HG02678 (cell line): Measurements from ENCODE around the gene MAGI2.

Experiments used
- ATAC-seq: cut with Tn5 transposase; IDR thresholded peaks from one replicate; pipeline ENCODE4 v1.9.1; 2021; ENCODE audit warnings: mild to moderate bottlenecking, moderate library complexity; ENCODE audit not compliant: unreplicated experiment

The MAGI2 gene

DNA sequence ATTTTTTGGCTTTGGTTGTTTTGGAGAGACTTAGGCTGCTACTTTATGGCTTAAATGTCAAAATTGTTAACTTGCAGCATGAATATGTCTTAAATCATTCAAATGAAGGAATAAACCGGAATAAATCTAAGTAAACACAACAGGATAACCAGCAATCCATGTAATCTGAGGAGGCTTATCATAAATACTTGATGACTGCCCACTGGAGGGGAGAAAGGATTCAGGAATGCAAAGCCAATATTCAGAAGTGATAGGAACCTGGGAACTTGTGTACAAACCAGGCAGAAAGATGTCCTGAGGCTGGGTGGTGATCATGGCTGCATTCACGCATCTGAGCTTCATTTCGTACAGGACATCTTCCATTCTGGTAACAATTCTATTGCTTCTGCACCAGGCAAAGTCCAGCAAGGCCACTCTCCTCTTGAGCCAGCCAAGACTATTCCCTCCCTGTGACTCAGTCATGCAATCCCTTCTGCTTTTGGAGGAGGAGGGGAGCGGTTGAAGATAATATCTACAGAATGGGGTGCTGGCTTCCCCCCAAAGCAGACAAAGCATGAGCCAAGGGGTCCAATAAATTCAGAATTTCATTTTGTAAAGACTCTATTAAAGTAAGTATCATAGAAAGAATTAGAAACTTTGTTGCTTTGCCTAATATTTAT is 1280.4 kb downstream of the MAGI2 start:
- no peak for ATAC-seq

DNA sequence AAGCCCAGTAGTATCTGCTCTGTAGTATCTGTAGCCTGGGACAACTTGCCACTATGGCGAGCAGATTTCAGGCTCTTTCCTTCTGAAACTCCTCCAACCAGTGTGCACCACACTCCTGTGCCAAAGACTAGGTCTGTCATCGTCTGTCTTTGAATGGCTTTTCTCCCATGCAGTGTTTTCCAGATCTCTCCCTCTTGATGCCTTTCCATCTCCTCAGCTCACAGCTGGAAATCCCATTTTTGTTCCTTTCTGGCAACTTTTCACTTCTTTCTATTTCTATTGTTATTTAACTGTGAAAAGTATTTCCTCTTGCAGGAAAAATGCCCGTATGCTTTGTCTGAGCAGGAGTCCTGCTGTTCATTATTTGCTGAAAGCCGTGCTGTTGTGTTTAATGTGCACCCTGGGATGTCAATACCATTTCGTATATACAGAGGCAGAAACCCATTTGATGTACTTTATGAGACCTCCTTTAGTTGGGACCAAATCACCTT is 1281.2 kb downstream of the MAGI2 start:
- no peak for ATAC-seq

DNA sequence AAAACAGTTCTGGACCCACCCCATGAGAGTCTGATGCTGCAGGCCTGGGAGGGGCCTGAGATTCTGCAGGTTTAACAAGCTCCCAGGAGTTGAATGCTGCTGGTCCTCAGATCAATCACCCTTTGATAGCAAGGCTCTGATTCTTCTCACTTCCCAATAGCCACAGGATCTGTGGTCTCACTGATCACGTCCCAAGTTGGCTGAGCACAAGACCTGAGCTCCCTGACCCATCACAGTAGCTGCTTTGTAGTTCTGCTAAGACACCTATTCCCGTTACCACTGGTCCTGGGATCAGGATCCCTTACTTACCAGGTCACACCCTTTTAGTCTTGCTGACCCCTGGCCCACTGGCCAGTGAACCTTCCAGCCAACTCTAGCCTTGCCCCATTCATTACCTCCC is 1282.1 kb downstream of the MAGI2 start:
- ATAC-seq: no peak

DNA sequence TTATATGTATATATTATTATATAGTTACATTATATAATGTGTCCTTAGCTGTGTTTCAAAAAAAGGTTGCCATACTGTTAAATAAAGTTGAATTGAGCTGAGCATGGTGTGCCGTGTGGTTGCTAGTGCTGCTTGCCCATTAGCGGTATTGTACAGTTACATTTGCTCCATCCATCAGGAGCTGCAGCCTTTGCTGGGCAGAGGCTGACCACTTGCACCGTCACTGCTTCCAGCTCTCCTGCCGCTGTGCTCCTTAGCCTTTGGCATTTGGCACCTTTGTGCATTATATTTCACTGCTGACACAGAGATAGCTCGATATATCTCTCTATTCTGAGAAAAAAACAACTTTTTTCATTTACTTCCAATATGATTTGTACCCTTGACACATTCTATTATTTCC is 1282.7 kb downstream of the MAGI2 start:
- ATAC-seq: no peak

DNA sequence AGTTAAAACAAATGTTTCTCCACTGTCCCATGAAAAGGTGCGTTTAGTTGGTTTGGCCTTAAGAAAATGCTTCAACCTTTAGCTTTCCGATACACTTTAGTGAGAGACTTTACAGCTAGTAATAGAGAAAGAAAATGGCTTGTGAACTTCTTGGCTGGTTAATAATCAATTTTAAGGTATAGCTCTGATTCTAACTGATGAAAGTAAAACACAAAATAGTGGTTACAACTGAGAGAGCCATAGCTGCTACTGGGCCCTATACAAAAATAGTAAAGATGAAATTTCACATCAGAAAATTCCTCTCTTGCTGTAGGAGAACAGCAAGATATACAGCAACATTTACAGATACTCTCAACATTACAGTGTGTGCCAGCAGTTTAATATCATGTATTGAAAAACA is 1283.5 kb downstream of the MAGI2 start:
- no peak for ATAC-seq

DNA sequence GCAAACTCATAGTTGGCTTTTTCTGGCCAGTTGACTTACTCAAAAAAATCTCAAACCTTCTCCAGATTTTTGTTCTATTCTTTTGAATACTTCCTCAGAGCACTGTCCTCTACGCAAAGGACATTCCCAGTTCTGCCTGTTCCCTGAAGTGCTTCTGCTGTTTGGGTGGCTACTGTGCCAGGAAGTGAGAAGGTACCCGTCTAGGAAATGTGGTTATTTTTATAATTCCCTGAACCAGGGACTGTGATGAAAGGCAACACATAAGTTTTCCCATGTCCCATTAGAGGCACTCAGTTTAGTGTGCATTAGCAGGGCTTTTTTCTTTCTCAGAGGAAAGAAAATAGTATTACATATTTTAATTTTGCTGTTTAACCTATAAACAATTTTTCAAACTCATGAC is 1284.6 kb downstream of the MAGI2 start:
- no peak for ATAC-seq

DNA sequence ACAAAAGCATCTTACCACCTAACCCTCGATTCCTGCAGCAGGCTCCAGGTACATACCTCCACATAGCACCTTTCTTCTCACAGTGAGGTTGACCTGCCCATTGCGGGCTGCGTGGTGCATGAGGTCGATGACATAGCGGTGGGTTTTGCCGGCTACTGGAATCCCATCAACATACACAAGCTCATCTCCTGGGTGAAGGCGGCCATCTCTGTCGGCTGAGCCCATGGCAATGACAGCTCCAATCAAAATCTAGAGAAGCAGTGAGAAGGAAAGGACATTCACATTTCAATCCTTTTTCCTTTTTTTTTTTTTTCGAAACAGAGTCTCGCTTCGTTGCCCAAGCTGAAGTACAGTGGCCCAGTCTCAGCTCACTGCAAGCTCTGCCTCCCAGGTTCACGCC is 1285.6 kb downstream of the MAGI2 start:
- no peak for ATAC-seq

DNA sequence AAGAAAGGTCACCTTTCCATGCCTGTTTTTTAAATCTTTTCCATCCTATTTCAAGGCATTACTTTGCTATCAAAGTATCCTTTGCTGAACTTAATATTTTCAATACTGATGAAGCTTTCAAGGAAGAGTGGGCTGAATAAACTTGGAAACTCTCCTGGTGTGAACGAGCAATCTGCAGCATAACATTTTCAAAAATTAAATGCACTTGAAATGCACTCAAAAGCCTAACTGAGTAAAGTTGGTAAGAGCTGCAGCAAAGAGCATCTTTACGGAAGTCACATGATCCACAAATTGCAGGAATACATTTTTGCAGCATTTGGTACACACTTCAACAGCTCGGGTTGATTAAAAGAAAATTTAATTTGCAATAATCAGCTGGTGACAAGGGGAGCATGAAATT is 1287.6 kb downstream of the MAGI2 start:
- ATAC-seq: no peak

DNA sequence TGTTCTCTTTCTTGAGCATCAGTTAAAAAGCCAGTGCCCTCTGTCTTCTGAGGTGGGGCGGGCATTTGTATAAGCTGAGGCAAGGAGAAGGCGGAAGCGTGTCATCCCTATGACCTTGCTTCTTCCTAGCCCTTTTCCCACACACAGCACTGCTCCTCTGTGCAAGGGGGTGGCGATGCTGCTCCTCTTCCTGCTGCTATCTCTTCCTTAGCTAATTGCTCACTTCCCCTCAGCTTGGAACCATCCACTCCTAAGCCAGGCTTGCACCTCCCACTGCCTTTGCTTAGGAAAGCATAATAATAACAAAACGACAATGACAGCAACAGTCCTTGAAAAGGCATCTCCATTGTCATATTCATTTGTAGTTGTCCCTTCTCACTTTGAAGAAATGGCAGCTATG is 1288.0 kb downstream of the MAGI2 start:
- ATAC-seq: no peak

DNA sequence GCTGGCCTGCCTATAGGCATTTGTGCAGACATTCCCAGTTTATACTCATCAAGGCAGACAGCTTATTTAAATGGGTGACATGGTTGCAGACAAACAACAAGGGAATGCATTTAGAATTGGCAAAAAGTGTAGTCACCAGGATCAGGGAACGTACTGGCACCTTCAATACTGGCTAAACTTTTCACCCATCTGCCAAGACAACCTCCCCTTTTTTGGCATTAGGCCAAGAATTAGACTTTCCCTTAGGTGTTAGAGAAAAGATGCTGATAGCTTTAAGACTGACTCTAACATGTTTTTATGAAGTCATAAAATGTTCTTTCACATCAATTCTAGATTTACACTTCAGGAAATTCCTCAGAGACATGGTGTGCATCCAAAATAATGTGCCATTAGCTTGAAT is 1289.0 kb downstream of the MAGI2 start:
- no peak for ATAC-seq

DNA sequence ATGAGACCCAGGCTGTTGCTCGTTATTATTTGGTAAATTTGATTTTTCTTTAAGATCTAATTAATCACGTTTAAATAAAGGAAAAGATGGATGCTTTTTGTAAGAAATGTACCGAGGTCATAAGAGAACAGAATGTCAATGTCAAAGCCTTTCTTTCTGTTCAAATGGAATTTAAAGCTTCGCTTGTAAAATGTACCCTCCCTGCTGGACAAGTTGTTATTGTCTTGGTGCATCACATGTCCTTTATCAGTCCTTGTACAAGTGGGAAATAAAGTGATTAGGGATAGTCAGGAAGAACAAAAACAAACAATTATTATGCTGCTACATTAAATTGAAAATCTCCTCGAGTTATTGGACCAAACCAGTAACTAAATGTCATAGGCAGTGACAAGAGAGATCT is 1291.7 kb downstream of the MAGI2 start:
- ATAC-seq: no peak

DNA sequence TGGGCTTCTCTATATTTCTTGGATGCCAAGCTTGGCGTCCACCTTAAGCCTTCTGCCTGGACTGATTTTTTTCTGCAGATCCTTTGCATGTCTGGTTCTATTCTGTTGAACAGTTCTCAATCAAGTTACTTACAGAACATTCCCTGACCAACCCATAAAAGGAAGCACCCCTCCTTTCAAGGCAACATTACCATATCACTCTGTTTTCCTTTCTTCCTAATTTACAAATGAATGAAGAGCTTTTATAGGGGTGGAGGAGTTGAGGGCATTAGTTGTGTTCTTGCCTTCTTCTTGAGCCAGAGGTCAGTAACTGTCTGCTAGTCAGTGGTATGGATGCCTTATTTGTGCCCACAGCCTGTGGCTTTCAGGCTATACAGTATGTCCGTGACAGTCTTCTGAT is 1293.9 kb downstream of the MAGI2 start:
- no peak for ATAC-seq

DNA sequence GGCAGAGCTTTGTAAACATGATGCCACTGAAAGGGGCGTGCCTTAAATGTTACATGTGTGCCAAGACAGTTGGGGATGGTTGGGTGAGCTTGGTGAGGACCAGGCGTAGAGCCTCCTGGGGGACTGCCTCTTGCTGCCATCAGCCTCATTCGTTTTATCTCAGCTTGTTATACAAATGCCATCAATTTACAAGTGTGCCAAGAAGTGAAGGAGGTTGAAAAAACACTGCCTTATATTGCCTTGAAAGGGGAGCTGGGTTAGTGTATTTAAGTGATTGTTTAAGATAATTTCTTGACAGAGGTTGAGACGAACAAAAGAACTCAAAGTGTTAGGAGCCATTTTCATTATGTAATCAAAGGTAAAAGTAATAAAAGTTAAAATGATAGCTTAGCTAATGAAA is 1300.2 kb downstream of the MAGI2 start:
- ATAC-seq: no peak

DNA sequence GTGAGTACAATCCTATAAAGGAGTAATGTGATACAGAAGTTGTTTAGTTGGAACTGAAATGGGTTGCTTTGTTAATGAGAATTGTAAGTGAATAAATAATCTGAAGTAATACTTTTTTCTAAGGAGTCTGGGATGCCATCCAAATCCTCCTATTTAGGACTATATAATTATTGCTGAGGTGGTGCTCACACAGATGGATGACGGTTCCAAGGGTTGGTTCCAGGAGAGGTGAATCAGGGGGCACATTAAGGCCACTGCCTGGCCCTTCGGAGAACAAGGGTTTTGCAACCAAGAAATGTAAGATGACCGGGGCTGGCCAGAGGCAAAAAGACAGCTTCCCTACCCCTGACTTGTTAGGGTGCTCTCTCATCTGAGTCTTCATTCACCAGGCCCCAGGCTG is 1302.2 kb downstream of the MAGI2 start:
- no peak for ATAC-seq

DNA sequence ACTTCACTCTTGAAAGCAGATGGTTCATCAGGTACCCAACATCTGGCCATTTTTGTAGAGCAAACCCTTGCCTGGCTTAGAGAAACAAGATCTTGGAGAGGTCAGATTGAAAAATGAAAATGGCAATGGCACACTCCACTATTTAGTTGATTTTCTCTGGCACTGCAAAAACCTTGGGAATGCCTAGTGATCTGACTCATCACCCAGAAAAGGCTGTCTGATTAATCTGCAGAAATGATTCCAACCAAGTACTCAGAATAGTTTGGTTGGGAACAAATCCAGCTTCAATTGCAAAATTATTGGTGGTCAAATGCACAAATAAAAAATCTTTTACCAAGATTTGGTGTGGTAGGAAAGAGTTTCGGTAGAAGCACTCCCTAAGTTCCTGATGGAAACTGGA is 1303.7 kb downstream of the MAGI2 start:
- ATAC-seq: no peak

DNA sequence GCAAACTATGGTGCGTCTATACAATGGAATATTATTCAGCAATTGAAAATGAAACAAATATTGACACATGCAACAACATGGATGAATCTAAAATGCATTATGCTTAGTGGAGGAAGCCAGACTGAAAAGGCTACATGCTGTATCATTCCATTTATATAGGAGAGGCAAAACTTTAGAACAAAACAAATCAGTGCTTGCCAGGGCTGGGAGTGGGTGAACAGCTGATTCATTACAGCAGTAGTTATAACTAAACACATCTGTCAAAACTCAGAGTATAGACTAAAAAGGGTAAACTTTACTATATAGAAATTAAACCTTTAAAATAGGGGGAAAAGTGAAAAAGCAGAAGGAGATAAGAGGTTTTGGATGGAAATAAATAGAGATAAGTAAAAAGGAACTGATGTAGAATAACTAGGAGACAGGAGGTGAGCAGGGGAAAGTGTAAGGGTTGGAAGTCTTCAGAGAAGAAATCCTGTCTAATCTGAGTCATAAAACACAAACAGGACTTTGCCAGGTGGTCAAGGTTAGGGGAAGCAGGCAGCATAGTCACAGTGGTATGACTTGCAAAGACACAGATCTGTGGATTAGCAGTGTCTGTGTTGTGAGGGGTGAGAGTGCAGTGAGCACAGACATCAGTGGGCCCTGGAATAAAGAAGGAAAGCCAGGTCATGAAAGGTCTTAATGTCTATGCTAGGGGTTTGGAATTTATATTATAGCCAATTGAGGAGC is 1305.1 kb downstream of the MAGI2 start:
- no peak for ATAC-seq

DNA sequence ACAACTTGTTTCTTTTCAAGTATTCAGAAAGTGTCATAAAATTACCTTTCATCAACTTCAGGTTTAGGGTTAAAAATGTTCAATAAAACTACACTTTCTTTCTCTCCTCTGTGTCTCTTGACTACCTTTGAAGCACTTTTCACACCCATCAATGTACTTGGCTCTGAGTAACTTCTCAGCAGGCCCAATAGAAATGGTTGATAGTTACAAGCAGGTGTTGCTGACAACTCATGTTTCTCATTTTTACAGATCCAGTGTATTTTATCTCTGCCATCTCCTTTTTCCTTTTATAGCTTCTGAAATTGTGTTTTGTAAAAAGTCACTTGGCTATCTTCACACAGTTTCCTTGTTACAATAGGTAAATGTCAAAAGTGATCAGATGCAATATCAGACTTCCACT is 1306.9 kb downstream of the MAGI2 start:
- ATAC-seq: no peak

DNA sequence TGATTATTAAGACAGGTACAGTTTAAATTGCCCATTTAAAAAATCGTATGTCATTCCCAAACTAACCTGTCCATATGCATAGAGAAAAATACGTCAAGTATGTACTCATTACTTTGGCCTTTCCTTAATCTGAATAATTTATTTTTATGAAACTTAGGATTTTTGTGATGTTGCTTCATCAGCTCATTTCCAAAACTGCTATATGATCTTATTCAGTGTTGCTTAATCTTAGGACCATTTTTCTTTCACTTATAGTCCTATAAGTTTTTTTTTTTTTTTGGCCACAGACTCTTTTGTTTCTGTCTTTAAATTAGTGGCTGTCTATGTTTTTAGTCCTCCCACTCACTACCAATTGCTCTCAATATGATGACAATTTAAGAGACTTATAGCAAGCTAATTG is 1309.8 kb downstream of the MAGI2 start:
- no peak for ATAC-seq

DNA sequence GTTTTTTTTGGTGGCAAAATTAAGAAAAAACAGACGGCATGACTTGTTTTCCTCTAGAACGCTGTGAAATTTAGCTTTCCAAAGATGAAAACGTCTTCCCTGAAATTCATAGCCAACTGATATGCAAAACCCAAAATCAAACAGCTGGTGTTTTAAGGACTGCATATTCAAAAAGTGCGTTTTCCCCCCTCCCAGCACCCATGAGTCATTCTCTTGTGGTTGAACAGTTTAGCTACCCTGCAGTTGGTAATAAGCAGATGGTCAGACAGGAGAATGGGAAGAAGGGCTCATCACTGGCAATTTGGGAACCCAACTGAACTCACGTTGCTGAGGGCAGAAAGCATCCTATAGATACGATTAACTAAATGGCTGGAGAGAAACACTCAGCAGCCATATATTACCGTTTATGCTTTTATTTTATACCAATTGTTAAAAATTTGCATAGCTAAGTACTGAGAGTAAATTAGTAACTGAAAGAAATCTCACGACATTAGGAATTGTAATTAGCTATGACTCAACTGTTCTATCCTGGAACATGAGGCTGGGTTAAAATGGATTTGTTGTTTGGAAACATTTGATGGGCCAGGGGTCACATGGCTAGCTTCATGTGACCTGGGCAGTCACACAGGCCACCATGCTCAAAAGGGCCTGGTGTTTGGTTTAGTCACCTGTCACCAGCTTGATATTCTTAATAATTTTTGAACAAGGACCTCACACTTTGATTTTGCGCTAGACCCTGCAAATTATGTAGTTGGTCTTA is 1311.8 kb downstream of the MAGI2 start:
- no peak for ATAC-seq

DNA sequence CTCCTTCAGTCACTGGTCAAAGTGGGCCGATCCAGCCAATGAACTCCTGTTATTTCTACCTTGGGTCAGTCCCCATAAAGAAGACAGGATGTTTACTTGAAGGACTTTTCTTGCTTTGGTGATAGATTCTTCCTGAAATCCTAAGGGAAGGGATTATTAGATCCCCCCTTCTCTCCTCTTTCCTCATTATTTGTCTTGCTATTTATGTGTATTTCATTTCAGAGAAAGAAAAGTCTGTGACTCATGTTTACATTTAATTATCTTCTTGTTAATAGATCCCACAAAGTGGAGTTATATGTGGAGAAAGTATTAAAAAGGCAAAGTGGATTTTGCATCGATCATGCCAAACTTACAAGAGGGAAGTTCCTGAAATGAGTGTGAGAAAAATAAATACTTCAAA is 1313.4 kb downstream of the MAGI2 start:
- no peak for ATAC-seq

DNA sequence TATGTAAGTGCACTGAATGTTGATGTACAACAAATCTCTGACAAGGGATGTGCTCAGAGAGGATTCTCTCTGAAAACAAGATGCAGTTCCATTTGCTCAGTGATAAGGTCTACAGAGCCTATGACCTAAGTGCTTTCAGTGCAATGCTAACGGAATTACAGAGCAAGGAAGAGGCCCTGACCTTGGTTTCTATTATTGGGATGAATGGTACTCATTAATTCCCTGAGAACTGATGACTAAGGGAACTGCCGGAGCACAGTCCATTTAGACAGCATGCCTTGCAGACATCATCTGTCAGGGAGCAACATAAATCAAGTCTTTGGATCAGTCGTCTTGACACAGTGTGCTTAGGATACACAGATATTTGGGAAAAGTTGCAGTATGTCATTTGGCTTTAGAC is 1314.1 kb downstream of the MAGI2 start:
- no peak for ATAC-seq

DNA sequence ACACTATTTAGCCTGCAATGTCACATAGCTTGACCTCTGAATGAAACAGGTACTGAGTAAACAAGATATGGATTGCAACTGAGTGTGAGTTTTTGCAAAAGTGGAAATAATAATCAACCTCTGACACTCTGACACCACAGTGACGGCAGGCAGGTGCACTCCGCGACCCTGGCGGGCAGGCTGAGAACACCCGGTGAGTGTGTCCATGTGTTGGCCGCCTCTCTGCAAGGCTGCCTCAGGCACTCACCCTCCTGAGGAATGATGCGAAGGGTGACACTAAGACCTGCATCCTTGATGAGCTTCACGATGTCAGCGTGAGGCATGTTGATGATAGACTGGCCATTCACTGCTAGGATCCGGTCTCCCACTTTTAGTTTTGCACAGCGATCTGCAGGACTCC is 1318.7 kb downstream of the MAGI2 start:
- no peak for ATAC-seq
